Measurements from ENCODE around the gene MYF5.

DNA sequence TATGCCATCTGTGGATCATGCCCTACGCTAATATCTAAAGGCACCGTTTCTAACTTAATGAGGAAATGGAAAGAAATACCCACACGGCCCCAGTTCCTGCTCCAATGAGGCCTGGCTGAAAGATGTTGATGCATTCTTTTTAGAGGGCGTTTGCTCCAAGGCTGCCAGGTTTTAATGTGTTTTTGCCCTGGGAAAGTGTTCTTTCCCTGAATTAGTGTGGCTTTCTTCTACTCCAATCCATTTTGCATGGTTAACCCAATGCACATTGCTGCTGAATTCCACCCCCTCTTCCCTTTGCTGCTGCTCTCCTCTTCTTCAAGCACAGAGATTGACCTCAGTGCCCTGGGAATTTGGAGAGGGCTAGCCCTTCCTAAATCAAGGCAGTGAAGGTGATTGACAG lies 1.1 kb downstream of the MYF5 start:
- TF ChIP-seq, protein P1, sequence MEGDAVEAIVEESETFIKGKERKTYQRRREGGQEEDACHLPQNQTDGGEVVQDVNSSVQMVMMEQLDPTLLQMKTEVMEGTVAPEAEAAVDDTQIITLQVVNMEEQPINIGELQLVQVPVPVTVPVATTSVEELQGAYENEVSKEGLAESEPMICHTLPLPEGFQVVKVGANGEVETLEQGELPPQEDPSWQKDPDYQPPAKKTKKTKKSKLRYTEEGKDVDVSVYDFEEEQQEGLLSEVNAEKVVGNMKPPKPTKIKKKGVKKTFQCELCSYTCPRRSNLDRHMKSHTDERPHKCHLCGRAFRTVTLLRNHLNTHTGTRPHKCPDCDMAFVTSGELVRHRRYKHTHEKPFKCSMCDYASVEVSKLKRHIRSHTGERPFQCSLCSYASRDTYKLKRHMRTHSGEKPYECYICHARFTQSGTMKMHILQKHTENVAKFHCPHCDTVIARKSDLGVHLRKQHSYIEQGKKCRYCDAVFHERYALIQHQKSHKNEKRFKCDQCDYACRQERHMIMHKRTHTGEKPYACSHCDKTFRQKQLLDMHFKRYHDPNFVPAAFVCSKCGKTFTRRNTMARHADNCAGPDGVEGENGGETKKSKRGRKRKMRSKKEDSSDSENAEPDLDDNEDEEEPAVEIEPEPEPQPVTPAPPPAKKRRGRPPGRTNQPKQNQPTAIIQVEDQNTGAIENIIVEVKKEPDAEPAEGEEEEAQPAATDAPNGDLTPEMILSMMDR (conservative IDR thresholded peaks at IDR 0.05; ENCODE audit: low read depth, low read length): no peak
- TF ChIP-seq RCOR1 (IDR thresholded peaks at IDR 0.05; ENCODE audit: insufficient replicate concordance, low read length): no peak
- TF ChIP-seq CHD1 (IDR thresholded peaks at IDR 0.05; ENCODE audit: low read depth, low read length): no peak
- no peak for TF ChIP-seq SMC3 (IDR thresholded peaks at IDR 0.05; ENCODE audit: low read depth, low read length)
- no peak for TF ChIP-seq POLR2A (IDR thresholded peaks at IDR 0.05; ENCODE audit: low read depth, low read length)
